Cardiac muscle cell (in vitro differentiated cells and primary cell): ENCODE data around the gene DSP. TPM values are rescaled to one million over a fixed set of nuclear protein-coding genes. Genes with fewer than 3 reads are reported as not detected.
A peak's percentile ranks its signal among the peaks of the same experiment; 100 is the strongest.

Experiments
- DNase-seq, 2 donors: peaks; one replicate each; pipeline versions ENCODE4 v3.0.0 to v3.0.0-alpha.2; 2010 to 2017; ENCODE audit warnings: low read depth in 1 of 2, low spot score in 1 of 2
- H3K27ac ChIP-seq: fragments of 200-600 bp; sonication (generic); 2 replicates; pipeline ENCODE4 v1.5.1; 2016
- H3K27me3 ChIP-seq: fragments of 200-600 bp; sonication (generic); 2 replicates; pipeline ENCODE4 v1.6.0; 2016; ENCODE audit warnings: control low read depth
- H3K36me3 ChIP-seq: fragments of 200-600 bp; sonication (generic); 2 replicates; pipeline ENCODE4 v1.5.1; 2016; ENCODE audit warnings: control low read depth
- H3K4me1 ChIP-seq: fragments of 200-600 bp; sonication (generic); 2 replicates; pipeline ENCODE4 v1.8.1; 2017; ENCODE audit warnings: low read depth, mild to moderate bottlenecking, mixed run types
- H3K4me3 ChIP-seq: fragments of 200-600 bp; sonication (generic); 2 replicates; pipeline ENCODE4 v1.5.1; 2016; ENCODE audit warnings: mild to moderate bottlenecking
- H3K9me3 ChIP-seq: fragments of 200-600 bp; sonication (generic); 2 replicates; pipeline ENCODE4 v1.5.1; 2017; ENCODE audit warnings: low read depth, mild to moderate bottlenecking, control low read depth
- polyA plus RNA-seq: library from polyadenylated mRNA; unstranded; fragments of >200 nt; fragmentation: Nextera tagmentation; extraction: Ambion mirVana; gene quantifications from 2 replicates; pipeline ENCODE4 v1.2.1, GENCODE V29; 2016
- total RNA-seq: library from RNA; depleted of rRNA; stranded (reverse); fragments of >200 nt; gene quantifications from 2 replicates; pipeline ENCODE4 v1.2.3, GENCODE V29; 2016
- TF ChIP-seq, protein P1 (sequence below): IDR thresholded peaks from 2 replicates; pipeline ENCODE4 v1.5.1; 2012; ENCODE audit warnings: low read depth, mild to moderate bottlenecking, low read length

DSP gene
- total and polyA plus RNA-seq, 2 experiments from 2014 or later = 154 to 362 TPM

GRCh38 chr6:7561153-7561964, 19.9 kb downstream of the DSP start:
- Histone ChIP-seq H3K36me3 (peaks cover 77% of the 10 kb centered on the region), H3K9me3 (no peaks in the 10 kb centered on the region), H3K4me3 (no peak overlapping the region), H3K4me1 (peaks cover 4% of the 10 kb centered on the region), H3K27ac (peak overlapping the region; percentile 78), H3K27me3 (no peaks in the 10 kb centered on the region)
- DNase-seq = peak; percentile 19 to 50
- TF ChIP-seq, protein P1, sequence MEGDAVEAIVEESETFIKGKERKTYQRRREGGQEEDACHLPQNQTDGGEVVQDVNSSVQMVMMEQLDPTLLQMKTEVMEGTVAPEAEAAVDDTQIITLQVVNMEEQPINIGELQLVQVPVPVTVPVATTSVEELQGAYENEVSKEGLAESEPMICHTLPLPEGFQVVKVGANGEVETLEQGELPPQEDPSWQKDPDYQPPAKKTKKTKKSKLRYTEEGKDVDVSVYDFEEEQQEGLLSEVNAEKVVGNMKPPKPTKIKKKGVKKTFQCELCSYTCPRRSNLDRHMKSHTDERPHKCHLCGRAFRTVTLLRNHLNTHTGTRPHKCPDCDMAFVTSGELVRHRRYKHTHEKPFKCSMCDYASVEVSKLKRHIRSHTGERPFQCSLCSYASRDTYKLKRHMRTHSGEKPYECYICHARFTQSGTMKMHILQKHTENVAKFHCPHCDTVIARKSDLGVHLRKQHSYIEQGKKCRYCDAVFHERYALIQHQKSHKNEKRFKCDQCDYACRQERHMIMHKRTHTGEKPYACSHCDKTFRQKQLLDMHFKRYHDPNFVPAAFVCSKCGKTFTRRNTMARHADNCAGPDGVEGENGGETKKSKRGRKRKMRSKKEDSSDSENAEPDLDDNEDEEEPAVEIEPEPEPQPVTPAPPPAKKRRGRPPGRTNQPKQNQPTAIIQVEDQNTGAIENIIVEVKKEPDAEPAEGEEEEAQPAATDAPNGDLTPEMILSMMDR = no peak

DNA sequence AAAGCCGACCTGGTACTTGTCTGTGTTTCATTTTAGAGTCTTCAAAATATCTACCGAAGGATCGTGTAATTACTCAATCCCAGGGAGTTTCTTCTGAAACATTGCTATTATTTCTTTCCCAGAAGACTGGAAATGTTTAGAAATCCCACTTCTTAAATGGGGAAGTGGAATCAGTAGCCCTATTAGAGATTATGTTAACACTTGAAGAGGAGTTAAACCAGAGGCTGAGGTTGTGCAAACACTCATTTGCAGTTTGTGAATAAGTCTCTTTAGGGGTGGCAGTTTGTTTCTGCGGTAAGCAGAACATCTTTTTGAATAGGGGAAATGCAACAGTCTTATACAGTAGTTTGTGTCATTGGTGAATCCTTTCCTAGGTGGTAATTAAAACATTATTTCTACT, 21.3 kb downstream of the DSP start:
- H3K36me3 ChIP-seq = peaks cover 88% of the 10 kb centered on the region
- H3K4me1 ChIP-seq = peaks cover 4% of the 10 kb centered on the region
- H3K27me3 ChIP-seq = no peaks in the 10 kb centered on the region
- H3K27ac ChIP-seq = peak overlapping the region; percentile 63
- H3K4me3 ChIP-seq = no peak overlapping the region
- TF ChIP-seq, protein P1 = no peak
- DNase-seq = no peak
- no peaks in the 10 kb centered on the region for H3K9me3 ChIP-seq

GRCh38 chr6:7566107-7566506, 24.6 kb downstream of the DSP start:
- H3K4me1 ChIP-seq = peaks cover 1% of the 10 kb centered on the region
- DNase-seq = no peak
- no peak overlapping the region for H3K27ac ChIP-seq
- no peaks in the 10 kb centered on the region for H3K9me3 ChIP-seq
- H3K27me3 ChIP-seq = no peaks in the 10 kb centered on the region
- TF ChIP-seq, protein P1 = no peak
- peaks cover 96% of the 10 kb centered on the region for H3K36me3 ChIP-seq
- H3K4me3 ChIP-seq = no peak overlapping the region

DNA sequence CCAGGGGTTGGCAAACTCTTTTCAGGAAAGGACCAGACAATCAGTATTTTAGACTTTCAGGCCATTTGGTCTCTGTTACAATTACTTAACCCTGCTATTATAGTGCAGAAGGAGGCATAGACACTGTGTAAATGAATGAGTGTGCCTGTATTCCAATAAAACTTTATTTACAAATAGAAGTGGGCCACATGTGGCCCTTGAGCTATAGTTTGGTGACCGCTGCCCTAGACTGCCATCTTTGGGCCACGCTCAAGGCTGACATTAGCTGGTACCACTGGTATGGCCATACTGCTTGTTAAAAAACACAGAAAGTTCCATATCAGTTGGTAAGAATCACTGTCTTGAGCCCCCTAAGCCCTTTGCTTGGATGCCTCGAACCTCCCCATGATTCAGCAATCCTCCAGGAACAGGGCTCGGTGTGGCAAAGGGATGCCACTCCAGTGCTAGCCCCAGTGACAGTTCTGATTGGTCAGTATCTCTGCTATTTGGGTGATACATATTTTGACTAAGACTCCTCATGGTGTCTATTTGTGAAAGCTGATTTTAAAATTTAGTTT, 25.2 kb downstream of the DSP start:
- peaks cover 96% of the 10 kb centered on the region for H3K36me3 ChIP-seq
- no peaks in the 10 kb centered on the region for H3K27me3 ChIP-seq
- H3K4me3 ChIP-seq = no peak overlapping the region
- no peak for DNase-seq
- TF ChIP-seq, protein P1 = no peak
- no peaks in the 10 kb centered on the region for H3K4me1 ChIP-seq
- H3K27ac ChIP-seq = peak overlapping the region; percentile 32
- no peaks in the 10 kb centered on the region for H3K9me3 ChIP-seq

DNA sequence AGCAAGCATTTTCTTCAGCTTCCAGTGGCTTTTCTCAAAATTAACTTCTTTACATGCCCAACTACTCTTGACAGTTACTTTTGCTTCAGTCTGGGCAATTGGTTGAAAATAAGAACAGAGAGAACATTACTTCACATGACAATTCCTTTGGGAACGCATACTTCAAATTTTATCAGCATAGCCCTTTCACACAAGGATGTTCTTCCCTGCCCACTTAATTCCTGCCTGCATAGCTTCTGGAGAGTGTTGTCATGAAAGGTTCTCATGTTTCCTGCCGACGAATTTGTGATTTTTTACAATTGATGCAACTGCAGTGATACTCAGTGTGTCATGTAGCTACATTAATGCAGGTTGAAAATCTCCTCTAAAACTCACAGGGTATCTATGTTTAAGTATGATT, 26.6 kb downstream of the DSP start:
- Histone ChIP-seq H3K9me3 (no peaks in the 10 kb centered on the region), H3K4me3 (no peak overlapping the region), H3K4me1 (no peaks in the 10 kb centered on the region), H3K36me3 (peaks cover 97% of the 10 kb centered on the region), H3K27ac (peak overlapping the region; percentile 6), H3K27me3 (no peaks in the 10 kb centered on the region)
- TF ChIP-seq, protein P1 = no peak
- DNase-seq = peak in 1 of 2 donors; percentile 77
